Type B pancreatic cell (in vitro differentiated cells): ENCODE data around the gene ASXL3. TPM values are rescaled to one million over a fixed set of nuclear protein-coding genes. Genes with fewer than 3 reads are reported as not detected.
A peak's percentile ranks its signal among the peaks of the same experiment; 100 is the strongest.

ENCODE experiments used
- DNase-seq: peaks from one replicate; pipeline ENCODE4 v3.0.0; 2021; ENCODE audit warnings: mixed read lengths; ENCODE audit not compliant: unreplicated experiment; ENCODE audit errors: extremely low spot score
- H3K27ac Mint-ChIP-seq: 2 replicates; pipeline ENCODE4 v1.8.0; 2021; ENCODE audit warnings: mild to moderate bottlenecking, mixed read lengths
- H3K27me3 Mint-ChIP-seq: 2 replicates; pipeline ENCODE4 v1.8.0; 2021; ENCODE audit warnings: mixed read lengths
- H3K36me3 Mint-ChIP-seq: 2 replicates; pipeline ENCODE4 v1.8.0; 2021; ENCODE audit warnings: mixed read lengths
- H3K4me1 Mint-ChIP-seq: one replicate; pipeline ENCODE4 v1.8.0; 2021; ENCODE audit warnings: mixed read lengths; ENCODE audit not compliant: unreplicated experiment
- H3K4me3 Mint-ChIP-seq: 2 replicates; pipeline ENCODE4 v1.8.0; 2021; ENCODE audit warnings: mild to moderate bottlenecking, mixed read lengths
- H3K9me3 Mint-ChIP-seq: 2 replicates; pipeline ENCODE4 v1.8.0; 2021; ENCODE audit warnings: mixed read lengths
- CTCF ChIP-seq: fragments of 200-600 bp; sonication (generic); conservative IDR thresholded peaks from 2 replicates; pipeline ENCODE4 v1.5.0; 2021; ENCODE audit warnings: antibody characterized with exemption, mild to moderate bottlenecking
- total RNA-seq: library from RNA; stranded (reverse); gene quantifications from 2 replicates; pipeline ENCODE4 v1.2.1, GENCODE V29; 2021; ENCODE audit warnings: low replicate concordance

ASXL3 gene
- total RNA-seq, 1 donor from 2014 or later, result 24.4 TPM

- no peak for TF ChIP-seq CTCF
- Mint-ChIP-seq H3K4me3 (no peak overlapping the region), H3K9me3 (no peaks in the 10 kb centered on the region), H3K27me3 (no peaks in the 10 kb centered on the region), H3K27ac (no peak overlapping the region), H3K36me3 (peaks cover 33% of the 10 kb centered on the region), H3K4me1 (peaks cover 9% of the 10 kb centered on the region)
- no peak for DNase-seq
Measured at GRCh38 chr18:33745151-33745795, 167.3 kb downstream of the ASXL3 start.

- Mint-ChIP-seq H3K27me3 (no peaks in the 10 kb centered on the region), H3K36me3 (peaks cover 31% of the 10 kb centered on the region), H3K9me3 (no peaks in the 10 kb centered on the region), H3K27ac (no peak overlapping the region), H3K4me1 (peaks cover 12% of the 10 kb centered on the region), H3K4me3 (no peak overlapping the region)
- no peak for DNase-seq
- no peak for TF ChIP-seq CTCF
Measured at GRCh38 chr18:33745871-33746545, 168.0 kb downstream of the ASXL3 start.

GRCh38 chr18:33749834-33750233 is 171.8 kb downstream of the ASXL3 start:
- Mint-ChIP-seq H3K4me3 (no peak overlapping the region), H3K9me3 (no peaks in the 10 kb centered on the region), H3K36me3 (peaks cover 5% of the 10 kb centered on the region), H3K4me1 (peaks cover 12% of the 10 kb centered on the region), H3K27me3 (peaks cover 2% of the 10 kb centered on the region), H3K27ac (no peak overlapping the region)
- DNase-seq, result no peak
- no peak for TF ChIP-seq CTCF

- no peak for TF ChIP-seq CTCF
- peaks cover 4% of the 10 kb centered on the region for H3K36me3 Mint-ChIP-seq
- peaks cover 2% of the 10 kb centered on the region for H3K27me3 Mint-ChIP-seq
- no peak overlapping the region for H3K4me3 Mint-ChIP-seq
- H3K9me3 Mint-ChIP-seq, result no peaks in the 10 kb centered on the region
- no peak overlapping the region for H3K27ac Mint-ChIP-seq
- peaks cover 12% of the 10 kb centered on the region for H3K4me1 Mint-ChIP-seq
- DNase-seq, result no peak
Measured at GRCh38 chr18:33750366-33750765, 172.3 kb downstream of the ASXL3 start.

GRCh38 chr18:33751613-33752221 is 173.7 kb downstream of the ASXL3 start:
- Mint-ChIP-seq H3K36me3 (peaks cover under 1% of the 10 kb centered on the region), H3K27ac (no peak overlapping the region), H3K9me3 (no peaks in the 10 kb centered on the region), H3K27me3 (peaks cover 2% of the 10 kb centered on the region), H3K4me1 (peaks cover 20% of the 10 kb centered on the region), H3K4me3 (no peak overlapping the region)
- DNase-seq, result no peak
- TF ChIP-seq CTCF, result peak; percentile 83
